Lung (tissue), 12 donors: ENCODE results near the gene MYBL2. TPM values are rescaled to one million over a fixed set of nuclear protein-coding genes. Genes with fewer than 3 reads are reported as not detected.

Experiments
- ATAC-seq: fragments of 200-7000 bp; cut with Tn5 transposase; one replicate; pipeline ENCODE4 v1.9.1; 2020; ENCODE audit warnings: moderate number of reproducible peaks; ENCODE audit not compliant: insufficient read depth, low FRiP score
- DNase-seq, 3 donors: peaks; one replicate each; pipeline ENCODE4 v3.0.0-alpha.2; 2013 to 2017
- H3K27ac ChIP-seq, 2 donors: one replicate each; pipeline ENCODE4 v1.5.1; 2013; ENCODE audit warnings: mild to moderate bottlenecking in 2 of 2, moderate library complexity in 2 of 2, control low read depth in 1 of 2, inconsistent platforms in 1 of 2, low read depth in 1 of 2, low read length in 1 of 2
- H3K27me3 ChIP-seq, 3 donors: one replicate each; pipeline ENCODE4 v1.5.1; 2013; ENCODE audit warnings: low read length in 2 of 3; ENCODE audit not compliant: control insufficient read depth in 3 of 3, insufficient read depth in 3 of 3
- H3K36me3 ChIP-seq, 4 donors: one replicate each; pipeline ENCODE4 v1.5.1; 2013; ENCODE audit warnings: low read length in 4 of 4, mild to moderate bottlenecking in 1 of 4, moderate library complexity in 1 of 4; ENCODE audit not compliant: control insufficient read depth in 4 of 4, insufficient read depth in 4 of 4
- H3K4me1 ChIP-seq, 5 donors: one replicate each; pipeline ENCODE4 v1.5.1; 2013; ENCODE audit warnings: low read length in 5 of 5, mild to moderate bottlenecking in 2 of 5, moderate library complexity in 1 of 5; ENCODE audit not compliant: control insufficient read depth in 5 of 5, insufficient read depth in 5 of 5
- H3K4me3 ChIP-seq: one replicate; pipeline ENCODE4 v1.5.1; 2013; ENCODE audit warnings: mild to moderate bottlenecking, control low read depth, moderate library complexity
- H3K9ac ChIP-seq, 2 donors: one replicate each; pipeline ENCODE4 v1.5.1; 2013; ENCODE audit warnings: low read length in 2 of 2, control low read depth in 1 of 2; ENCODE audit not compliant: insufficient read depth in 1 of 2
- H3K9me3 ChIP-seq, 4 donors: one replicate each; pipeline ENCODE4 v1.5.1; 2013; ENCODE audit warnings: low read length in 3 of 4, mild to moderate bottlenecking in 1 of 4, moderate library complexity in 1 of 4; ENCODE audit not compliant: control insufficient read depth in 4 of 4, insufficient read depth in 3 of 4
- CTCF ChIP-seq: IDR thresholded peaks from 2 replicates; pipeline ENCODE4 v1.5.1; 2012; ENCODE audit warnings: mild to moderate bottlenecking; ENCODE audit errors: control extremely low read depth, extremely low read depth
- WGBS, 2 donors: extraction: QIAGEN DNeasy Blood & Tissue Kit; methylation state at CpG; one replicate each; pipeline ENCODE4 v1.1.7; 2013; 5-methylcytosine and 5-hydroxymethylcytosine counted together
- polyA plus RNA-seq, 2 donors: library from polyadenylated mRNA; stranded (reverse); fragments of 200-250 nt; gene quantifications; one replicate each; pipeline ENCODE4 v1.2.1, GENCODE V29; 2013
- total RNA-seq, 2 donors: library from RNA; depleted of rRNA in 1 of 2; stranded (reverse); fragments of >200 nt in 1 of 2; gene quantifications; one replicate each; pipeline ENCODE4 v1.2.1, GENCODE V29; 2014 to 2021
- donor health status: control.
- donor health status: control.
- donor health status: Bipolar disorder and iron deficiency.
- donor health status: healthy.
- donor health status: DM: yes; HTN: yes; CAD: no.

MYBL2 gene
- total and polyA plus RNA-seq, 4 donors: 2.1 to 4.7 (median 3.3) TPM

GRCh38 chr20:43731927-43732326 lies 65.0 kb downstream of the MYBL2 start:
- Histone ChIP-seq H3K27me3 (no peaks in the 10 kb centered on the region), H3K9me3 (peaks cover 0 to 3% (median 0%) of the 10 kb centered on the region in 4 donors), H3K27ac (no peak overlapping the region), H3K36me3 (no peaks in the 10 kb centered on the region), H3K4me1 (no peaks in the 10 kb centered on the region), H3K4me3 (no peak overlapping the region), H3K9ac (no peak overlapping the region)
- no peak for ATAC-seq
- TF ChIP-seq CTCF: no peak
- DNase-seq: no peak
- WGBS, 2 donors: 78 to 88% methylated on average over 5 of the region's 5 CpGs

GRCh38 chr20:43736588-43737158 lies 69.8 kb downstream of the MYBL2 start:
- Histone ChIP-seq H3K36me3 (no peaks in the 10 kb centered on the region), H3K27ac (no peak overlapping the region), H3K4me1 (no peaks in the 10 kb centered on the region), H3K27me3 (no peaks in the 10 kb centered on the region), H3K9me3 (no peaks in the 10 kb centered on the region), H3K4me3 (no peak overlapping the region), H3K9ac (no peak overlapping the region)
- TF ChIP-seq CTCF: no peak
- 55 to 61% methylated on average over 2 of the region's 2 CpGs for WGBS, 2 donors
- DNase-seq: no peak
- ATAC-seq: no peak

GRCh38 chr20:43737925-43738324 lies 71.0 kb downstream of the MYBL2 start:
- Histone ChIP-seq H3K9ac (no peak overlapping the region), H3K27me3 (no peaks in the 10 kb centered on the region), H3K4me1 (no peaks in the 10 kb centered on the region), H3K9me3 (no peaks in the 10 kb centered on the region), H3K4me3 (no peak overlapping the region), H3K36me3 (no peaks in the 10 kb centered on the region), H3K27ac (no peak overlapping the region)
- no peak for DNase-seq
- no peak for ATAC-seq
- no peak for TF ChIP-seq CTCF
- 92 to 95% methylated on average over 7 of the region's 7 CpGs for WGBS, 2 donors
